ENCODE measurements around the gene PRKCG.

The PRKCG gene

GRCh38 chr19:53900191-53900860, 18.3 kb downstream of the PRKCG start:
- DNase-seq: no peak

- no peak for DNase-seq
These were observed 21.2 kb downstream of the PRKCG start for GRCh38 chr19:53903055-53903680.

- no peak for DNase-seq
These were observed 22.9 kb downstream of the PRKCG start for GRCh38 chr19:53904909-53905308.

GRCh38 chr19:53905787-53906186, 23.8 kb downstream of the PRKCG start:
- no peak for DNase-seq

GRCh38 chr19:53906211-53907192, 24.5 kb downstream of the PRKCG start:
- no peak for DNase-seq

- DNase-seq: no peak
These were observed 25.2 kb downstream of the PRKCG start for GRCh38 chr19:53907193-53907581.

GRCh38 chr19:53907690-53908089, 25.7 kb downstream of the PRKCG start:
- no peak for DNase-seq

- DNase-seq: no peak
These were observed 26.3 kb downstream of the PRKCG start for GRCh38 chr19:53908106-53908934.

- DNase-seq: no peak
These were observed 27.0 kb downstream of the PRKCG start, which contains the start of gene CACNG7 for GRCh38 chr19:53908935-53909415. TSS of gene CACNG7 (plus strand) at chr19:53909278. CDS start at chr19:53912832, 3,554 bp downstream.

- no peak for DNase-seq
These were observed 27.6 kb downstream of the PRKCG start for GRCh38 chr19:53909471-53910169.

GRCh38 chr19:53910170-53910518, 28.1 kb downstream of the PRKCG start:
- DNase-seq: no peak

GRCh38 chr19:53912653-53913052, 30.7 kb downstream of the PRKCG start:
- no peak for DNase-seq

GRCh38 chr19:53915000-53915399, 33.0 kb downstream of the PRKCG start:
- DNase-seq: no peak

- DNase-seq: no peak
These were observed 34.0 kb downstream of the PRKCG start for GRCh38 chr19:53916004-53916403.

- DNase-seq: no peak
These were observed 35.4 kb downstream of the PRKCG start for GRCh38 chr19:53917356-53917755.

GRCh38 chr19:53927739-53928138, 45.7 kb downstream of the PRKCG start:
- DNase-seq: no peak

GRCh38 chr19:53936029-53936428, 54.0 kb downstream of the PRKCG start:
- no peak for DNase-seq

GRCh38 chr19:53942001-53942786, 60.2 kb downstream of the PRKCG start:
- DNase-seq: no peak

- no peak for DNase-seq
These were observed 62.4 kb downstream of the PRKCG start for GRCh38 chr19:53944416-53944815.

GRCh38 chr19:53944933-53945332, 62.9 kb downstream of the PRKCG start:
- no peak for DNase-seq

- DNase-seq: no peak
These were observed 63.4 kb downstream of the PRKCG start for GRCh38 chr19:53945441-53945840.
